HepG2 (cell line): ENCODE measurements around the gene ACYP2.

ENCODE experiments used
- ATF7 ChIP-seq, 2 experiments: fragments of 450-650 bp in 1 of 2; sonication (generic) in 1 of 2; formaldehyde crosslinking in 1 of 2; IDR thresholded peaks; 2 replicates each; pipeline versions ENCODE4 v1.4.0 to v1.6.1; 2016 to 2020; ENCODE audit warnings: antibody characterized with exemption in 1 of 2, mild to moderate bottlenecking in 1 of 2, missing genetic modification reagents in 1 of 2
- ETV6 ChIP-seq: sonication (generic); formaldehyde crosslinking; conservative IDR thresholded peaks from 2 replicates; pipeline ENCODE4 v1.4.0; 2020; ENCODE audit warnings: missing genetic modification reagents
- HNRNPH1 ChIP-seq: fragments of 200-400 bp; formaldehyde crosslinking; optimal IDR thresholded peaks from 2 replicates; pipeline ENCODE3; 2017; ENCODE audit warnings: mild to moderate bottlenecking, low read depth, low read length
- HNRNPK ChIP-seq: fragments of 200-400 bp; formaldehyde crosslinking; IDR thresholded peaks from 2 replicates; pipeline ENCODE4 v1.6.1; 2018; ENCODE audit warnings: low read length, low read depth, moderate library complexity, mild to moderate bottlenecking; ENCODE audit not compliant: poor library complexity, severe bottlenecking
- KLF16 ChIP-seq, 2 experiments: sonication (generic) in 1 of 2; formaldehyde crosslinking in 1 of 2; IDR thresholded peaks; 2 replicates each; pipeline versions ENCODE4 v1.6.1 to v1.8.0; 2016 to 2023; ENCODE audit warnings: missing genetic modification reagents in 2 of 2, missing compliant biosample characterization in 1 of 2
- PCBP1 ChIP-seq: fragments of 200-400 bp; formaldehyde crosslinking; IDR thresholded peaks from 2 replicates; pipeline ENCODE4 v1.6.1; 2017; ENCODE audit warnings: mild to moderate bottlenecking, low read depth, low read length, borderline replicate concordance
- POLR2A ChIP-seq, 2 experiments: IDR thresholded peaks; 2 replicates each; pipeline ENCODE4 v1.6.1; 2011; ENCODE audit warnings: low read depth in 2 of 2, low read length in 2 of 2, mild to moderate bottlenecking in 1 of 2, moderate library complexity in 1 of 2; ENCODE audit not compliant: insufficient read depth in 1 of 2
- TBP ChIP-seq: sonication (generic); formaldehyde crosslinking; IDR thresholded peaks from 2 replicates; pipeline ENCODE4 v1.5.0; 2020; ENCODE audit warnings: missing genetic modification reagents
- ZNF768 ChIP-seq: sonication (generic); formaldehyde crosslinking; IDR thresholded peaks from 2 replicates; pipeline ENCODE4 v1.4.0; 2020; ENCODE audit warnings: missing genetic modification reagents
- TF ChIP-seq, protein P1 (sequence below): sonication (generic); formaldehyde crosslinking; conservative IDR thresholded peaks from 2 replicates; pipeline ENCODE4 v1.4.0; 2020; ENCODE audit warnings: missing genetic modification reagents
- TF ChIP-seq, protein P2 (sequence below): sonication (generic); formaldehyde crosslinking; IDR thresholded peaks from 2 replicates; pipeline ENCODE4 v1.5.0; 2020; ENCODE audit warnings: mild to moderate bottlenecking, missing genetic modification reagents, moderate library complexity
- TF ChIP-seq, protein P3 (sequence below): sonication (generic); formaldehyde crosslinking; IDR thresholded peaks from 2 replicates; pipeline ENCODE4 v1.4.0; 2020; ENCODE audit warnings: missing genetic modification reagents
- TF ChIP-seq, protein P4 (sequence below): IDR thresholded peaks from 2 replicates; pipeline ENCODE4 v1.6.1; 2016; ENCODE audit warnings: missing compliant biosample characterization, missing genetic modification reagents, borderline replicate concordance

DNA sequence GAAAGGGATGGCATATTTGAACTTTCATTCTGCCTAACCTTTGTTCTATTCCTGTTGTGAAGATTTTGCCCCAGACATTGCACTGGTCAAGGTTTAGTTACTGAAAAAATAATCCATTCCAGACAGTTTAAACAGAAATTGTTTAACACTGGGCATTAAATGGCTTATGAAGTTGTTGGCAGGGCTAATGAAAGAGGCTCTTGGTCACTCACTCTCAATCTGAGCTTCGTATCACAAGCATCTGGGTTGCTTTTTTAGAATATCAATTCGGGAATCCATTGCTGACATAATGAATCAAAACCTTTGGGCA, 8.0 kb upstream of the ACYP2 start:
- TF ChIP-seq HNRNPK (no peak), POLR2A (IDR thresholded peaks at IDR 0.05; ENCODE audit: insufficient read depth in 1 of 2, low read depth in 2 of 2, low read length in 2 of 2) (no peak), TBP (no peak), KLF16 (CRISPR knock-in tag; IDR thresholded peaks at IDR 0.05) (no peak), HNRNPH1 (no peak), ATF7 (IDR thresholded peaks at IDR 0.05) (no peak), ATF7 (CRISPR knock-in tag; IDR thresholded peaks at IDR 0.05) (no peak), ZNF768 (CRISPR knock-in tag) (no peak), PCBP1 (no peak), ETV6 (no peak)
- TF ChIP-seq, protein P1, sequence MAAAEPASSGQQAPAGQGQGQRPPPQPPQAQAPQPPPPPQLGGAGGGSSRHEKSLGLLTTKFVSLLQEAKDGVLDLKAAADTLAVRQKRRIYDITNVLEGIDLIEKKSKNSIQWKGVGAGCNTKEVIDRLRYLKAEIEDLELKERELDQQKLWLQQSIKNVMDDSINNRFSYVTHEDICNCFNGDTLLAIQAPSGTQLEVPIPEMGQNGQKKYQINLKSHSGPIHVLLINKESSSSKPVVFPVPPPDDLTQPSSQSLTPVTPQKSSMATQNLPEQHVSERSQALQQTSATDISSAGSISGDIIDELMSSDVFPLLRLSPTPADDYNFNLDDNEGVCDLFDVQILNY (CRISPR knock-in tag) = no peak
- TF ChIP-seq, protein P2, sequence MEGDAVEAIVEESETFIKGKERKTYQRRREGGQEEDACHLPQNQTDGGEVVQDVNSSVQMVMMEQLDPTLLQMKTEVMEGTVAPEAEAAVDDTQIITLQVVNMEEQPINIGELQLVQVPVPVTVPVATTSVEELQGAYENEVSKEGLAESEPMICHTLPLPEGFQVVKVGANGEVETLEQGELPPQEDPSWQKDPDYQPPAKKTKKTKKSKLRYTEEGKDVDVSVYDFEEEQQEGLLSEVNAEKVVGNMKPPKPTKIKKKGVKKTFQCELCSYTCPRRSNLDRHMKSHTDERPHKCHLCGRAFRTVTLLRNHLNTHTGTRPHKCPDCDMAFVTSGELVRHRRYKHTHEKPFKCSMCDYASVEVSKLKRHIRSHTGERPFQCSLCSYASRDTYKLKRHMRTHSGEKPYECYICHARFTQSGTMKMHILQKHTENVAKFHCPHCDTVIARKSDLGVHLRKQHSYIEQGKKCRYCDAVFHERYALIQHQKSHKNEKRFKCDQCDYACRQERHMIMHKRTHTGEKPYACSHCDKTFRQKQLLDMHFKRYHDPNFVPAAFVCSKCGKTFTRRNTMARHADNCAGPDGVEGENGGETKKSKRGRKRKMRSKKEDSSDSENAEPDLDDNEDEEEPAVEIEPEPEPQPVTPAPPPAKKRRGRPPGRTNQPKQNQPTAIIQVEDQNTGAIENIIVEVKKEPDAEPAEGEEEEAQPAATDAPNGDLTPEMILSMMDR (CRISPR knock-in tag) = no peak
- TF ChIP-seq, protein P3, sequence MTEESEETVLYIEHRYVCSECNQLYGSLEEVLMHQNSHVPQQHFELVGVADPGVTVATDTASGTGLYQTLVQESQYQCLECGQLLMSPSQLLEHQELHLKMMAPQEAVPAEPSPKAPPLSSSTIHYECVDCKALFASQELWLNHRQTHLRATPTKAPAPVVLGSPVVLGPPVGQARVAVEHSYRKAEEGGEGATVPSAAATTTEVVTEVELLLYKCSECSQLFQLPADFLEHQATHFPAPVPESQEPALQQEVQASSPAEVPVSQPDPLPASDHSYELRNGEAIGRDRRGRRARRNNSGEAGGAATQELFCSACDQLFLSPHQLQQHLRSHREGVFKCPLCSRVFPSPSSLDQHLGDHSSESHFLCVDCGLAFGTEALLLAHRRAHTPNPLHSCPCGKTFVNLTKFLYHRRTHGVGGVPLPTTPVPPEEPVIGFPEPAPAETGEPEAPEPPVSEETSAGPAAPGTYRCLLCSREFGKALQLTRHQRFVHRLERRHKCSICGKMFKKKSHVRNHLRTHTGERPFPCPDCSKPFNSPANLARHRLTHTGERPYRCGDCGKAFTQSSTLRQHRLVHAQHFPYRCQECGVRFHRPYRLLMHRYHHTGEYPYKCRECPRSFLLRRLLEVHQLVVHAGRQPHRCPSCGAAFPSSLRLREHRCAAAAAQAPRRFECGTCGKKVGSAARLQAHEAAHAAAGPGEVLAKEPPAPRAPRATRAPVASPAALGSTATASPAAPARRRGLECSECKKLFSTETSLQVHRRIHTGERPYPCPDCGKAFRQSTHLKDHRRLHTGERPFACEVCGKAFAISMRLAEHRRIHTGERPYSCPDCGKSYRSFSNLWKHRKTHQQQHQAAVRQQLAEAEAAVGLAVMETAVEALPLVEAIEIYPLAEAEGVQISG (CRISPR knock-in tag) = no peak
- TF ChIP-seq, protein P4, sequence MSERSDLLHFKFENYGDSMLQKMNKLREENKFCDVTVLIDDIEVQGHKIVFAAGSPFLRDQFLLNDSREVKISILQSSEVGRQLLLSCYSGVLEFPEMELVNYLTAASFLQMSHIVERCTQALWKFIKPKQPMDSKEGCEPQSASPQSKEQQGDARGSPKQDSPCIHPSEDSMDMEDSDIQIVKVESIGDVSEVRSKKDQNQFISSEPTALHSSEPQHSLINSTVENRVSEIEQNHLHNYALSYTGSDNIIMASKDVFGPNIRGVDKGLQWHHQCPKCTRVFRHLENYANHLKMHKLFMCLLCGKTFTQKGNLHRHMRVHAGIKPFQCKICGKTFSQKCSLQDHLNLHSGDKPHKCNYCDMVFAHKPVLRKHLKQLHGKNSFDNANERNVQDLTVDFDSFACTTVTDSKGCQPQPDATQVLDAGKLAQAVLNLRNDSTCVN (CRISPR knock-in tag) = no peak
